Ramos (cell line): ENCODE data around the gene PAPSS1.

Experiments used
- in situ Hi-C: fragments of 300-500 bp; cut with MboI; formaldehyde crosslinking; loops from one replicate; pipeline ENCODE4 v1.14.3; 2022; ENCODE audit warnings: low sequenced_read_pairs; ENCODE audit not compliant: unreplicated experiment

Gene PAPSS1

DNA sequence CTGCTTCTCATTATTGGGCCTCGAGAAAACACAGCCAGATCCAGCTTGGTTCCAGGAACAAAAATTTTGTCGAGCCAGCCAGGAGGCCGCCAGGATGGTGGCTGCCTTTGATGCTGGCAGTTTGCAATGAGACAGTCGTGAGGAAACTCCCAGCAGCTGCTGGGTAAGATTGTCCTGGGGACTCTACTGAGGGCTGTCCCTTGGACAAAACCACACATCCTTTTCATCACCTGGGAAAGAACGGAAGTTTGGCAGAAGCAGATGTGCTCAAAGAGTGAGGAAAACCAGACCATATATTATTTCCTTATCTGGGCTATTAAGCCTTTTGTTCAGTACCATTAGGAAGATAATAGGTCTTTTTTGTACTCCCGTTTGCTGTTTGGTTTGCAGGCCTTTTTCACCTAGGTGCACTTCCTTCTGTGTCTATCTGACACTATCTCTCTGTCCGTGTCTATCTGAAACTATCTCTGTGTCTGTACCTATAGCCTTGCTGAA, 13.4 kb upstream of the PAPSS1 start:
- in situ Hi-C loops: loop anchor here (25.0 kb wide), 1 partner anchor 696 kb away; the partner anchor contains the start of gene DKK2

DNA sequence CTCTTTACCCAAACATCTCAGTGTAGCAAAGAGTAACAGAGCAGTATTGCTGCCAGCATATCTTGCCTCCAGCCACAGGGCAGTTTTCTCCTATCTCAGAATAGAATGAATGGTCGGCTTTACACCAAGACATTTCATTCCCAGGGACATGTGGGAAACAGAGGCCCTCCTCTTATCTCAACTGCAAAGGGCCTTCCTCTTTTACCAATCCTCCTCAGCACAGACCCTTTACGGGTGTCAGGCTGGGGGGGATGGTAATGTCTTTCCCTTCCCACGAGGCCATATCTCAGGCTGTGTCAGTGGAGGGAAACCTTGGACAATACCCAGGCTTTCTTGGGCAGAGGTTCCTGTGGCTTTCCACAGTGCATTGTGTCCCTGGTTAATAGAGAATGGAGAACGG, 9.0 kb upstream of the PAPSS1 start:
- in situ Hi-C loops: loop anchor here (25.0 kb wide), 1 partner anchor 692 kb away; the partner anchor contains the start of gene DKK2

DNA sequence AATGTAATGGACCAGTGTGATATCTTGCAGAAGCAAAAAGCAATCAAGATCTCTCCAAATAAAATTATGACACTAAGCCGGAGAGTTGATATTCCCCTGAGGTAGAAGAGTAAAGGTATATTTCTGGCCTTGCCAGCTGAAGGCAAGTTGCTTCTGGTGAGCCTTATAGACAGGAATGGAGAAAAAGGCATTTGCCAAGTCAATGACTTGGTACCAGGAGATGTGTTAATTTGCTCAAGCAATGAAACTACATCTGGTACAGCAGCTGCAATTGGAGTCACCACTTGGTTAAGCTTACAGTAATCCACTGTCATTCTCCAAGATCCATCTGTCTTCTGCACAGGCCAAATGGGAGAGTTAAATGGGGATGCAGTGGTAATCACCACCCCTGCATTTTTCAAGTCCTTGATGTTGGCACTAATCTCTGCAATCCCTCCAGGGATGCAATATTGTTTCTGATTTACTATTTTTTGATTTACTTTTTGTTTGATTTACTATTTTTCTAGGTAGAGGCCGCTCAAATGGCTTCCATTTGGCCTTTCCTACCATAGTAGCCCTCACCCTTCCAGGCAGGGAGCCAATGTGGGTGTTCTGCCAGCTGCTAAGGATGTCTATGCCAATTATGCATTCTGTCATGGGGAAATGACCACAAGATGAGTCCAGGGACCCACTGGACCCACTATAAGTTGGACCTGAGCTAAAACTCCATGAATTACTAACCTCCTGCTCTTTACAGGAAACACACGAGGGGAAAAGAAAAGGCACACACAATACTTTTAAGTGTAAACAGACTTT, 6.3 kb upstream of the PAPSS1 start:
- in situ Hi-C loops: loop anchor here (25.0 kb wide), 1 partner anchor 689 kb away; the partner anchor contains the start of gene DKK2

DNA sequence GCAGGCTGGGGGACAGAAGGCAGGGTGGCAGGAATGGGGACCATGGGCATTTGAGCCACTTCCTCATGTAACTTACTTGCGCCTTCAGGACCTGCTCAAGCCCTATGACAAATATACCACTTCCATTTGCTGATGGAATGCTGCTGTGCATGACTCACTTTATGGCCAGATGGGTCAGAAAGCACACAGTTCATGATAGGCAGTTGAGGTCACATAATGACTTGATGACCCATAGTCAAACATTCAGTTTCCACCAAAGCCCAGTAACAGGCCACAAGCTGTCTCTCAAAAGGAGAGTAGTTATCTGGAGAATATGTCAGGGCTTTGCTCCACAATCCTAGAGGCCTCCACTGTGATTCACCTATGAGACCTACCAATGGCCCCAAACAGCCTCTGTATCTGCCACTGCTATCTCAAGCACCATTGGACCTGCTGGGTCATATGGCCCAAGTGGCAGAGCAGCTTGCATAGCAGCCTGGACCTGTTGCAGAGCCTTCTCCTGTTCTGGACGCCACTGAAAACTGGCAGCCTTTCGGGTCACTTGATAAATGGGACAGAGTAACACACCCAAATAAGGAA, 5.3 kb upstream of the PAPSS1 start:
- in situ Hi-C loops: loop anchor here (25.0 kb wide), 1 partner anchor 688 kb away; the partner anchor contains the start of gene DKK2

DNA sequence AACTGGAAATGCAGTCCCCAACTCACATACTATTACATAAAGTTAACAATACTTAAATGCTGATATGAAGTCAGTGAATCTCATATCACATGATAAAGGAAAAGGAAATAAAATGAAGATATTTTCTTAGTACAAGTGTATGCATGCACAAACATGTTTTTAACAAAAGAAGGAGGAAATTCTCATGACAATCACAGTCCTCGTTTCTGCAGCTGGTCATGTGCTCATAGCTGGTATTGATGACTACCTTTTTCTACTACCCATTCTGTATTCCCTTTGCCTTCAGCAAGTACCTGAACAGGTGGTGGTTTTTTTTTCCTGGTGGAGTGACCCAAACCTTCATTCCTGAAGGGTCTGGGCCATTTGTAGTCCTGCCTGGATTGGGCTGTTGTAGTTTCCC, 3.3 kb upstream of the PAPSS1 start:
- in situ Hi-C loops: loop anchor here (25.0 kb wide), 1 partner anchor 439 kb away; the partner anchor contains the start of gene LEF1

DNA sequence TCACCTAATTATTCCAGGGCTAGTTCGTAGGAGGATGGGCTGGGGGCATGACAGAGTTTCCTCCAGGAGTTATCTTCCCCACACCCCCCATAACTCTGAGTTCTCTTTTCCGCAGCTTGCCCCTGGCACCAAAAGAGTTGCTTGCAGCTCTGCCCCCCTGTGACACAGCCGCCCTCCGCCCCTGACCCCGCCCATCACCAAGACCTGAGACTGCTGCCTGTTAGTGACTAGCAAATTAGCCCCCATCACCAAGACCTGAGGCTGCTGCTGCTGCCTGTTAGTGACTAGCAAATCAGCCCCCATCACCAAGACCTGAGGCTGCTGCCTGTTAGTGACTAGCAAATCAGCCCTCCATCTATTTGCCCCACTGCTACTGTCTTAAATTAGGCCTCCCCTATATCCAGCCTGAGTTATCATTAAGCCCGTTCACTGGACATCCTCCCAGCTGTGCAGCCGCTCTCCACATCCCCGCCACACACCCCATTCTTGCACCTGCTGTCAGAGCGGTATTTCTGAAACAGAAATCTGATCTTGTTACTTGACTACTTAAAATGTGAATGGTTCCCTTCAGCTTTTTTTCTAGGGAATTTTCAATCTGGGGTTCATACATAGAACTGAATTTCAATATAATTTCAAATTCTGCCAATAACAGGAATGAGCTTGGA, 1.5 kb upstream of the PAPSS1 start:
- in situ Hi-C loops: loop anchor here (25.0 kb wide), 1 partner anchor 441 kb away; the partner anchor contains the start of gene LEF1

- in situ Hi-C loops: loop anchor here (25.0 kb wide), 1 partner anchor 443 kb away; the partner anchor contains the start of gene LEF1
These were observed 670 bp downstream of the PAPSS1 start for GRCh38 chr4:107719207-107719921.

DNA sequence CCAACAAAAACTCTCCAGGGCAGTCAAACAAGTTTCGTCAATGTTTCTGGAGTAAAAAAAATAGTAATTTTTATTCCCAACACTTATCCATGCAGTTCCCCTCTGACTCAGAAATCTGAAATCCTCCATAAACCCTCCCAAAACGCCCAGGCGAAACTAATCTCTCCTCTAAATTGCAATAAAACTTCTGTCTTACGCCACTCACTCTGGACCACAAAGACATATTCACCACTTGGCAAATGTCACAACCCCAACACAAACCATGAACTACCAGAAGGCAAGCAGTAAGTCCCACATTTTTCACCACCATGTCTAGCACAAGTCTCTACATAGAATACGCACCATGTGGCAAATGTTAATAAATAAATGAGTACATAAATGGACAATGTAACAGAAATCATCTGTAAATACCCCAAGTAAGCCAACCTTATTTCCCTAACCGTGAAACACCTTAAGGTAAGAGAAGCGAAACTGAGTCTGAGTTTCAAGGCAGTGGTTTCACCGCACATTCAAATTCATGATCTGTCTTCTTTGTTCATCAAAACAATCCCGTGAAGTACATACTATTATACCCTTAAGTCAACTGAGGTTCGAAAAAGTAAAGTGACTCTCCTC, 1.6 kb downstream of the PAPSS1 start:
- in situ Hi-C loops: loop anchor here (25.0 kb wide), 1 partner anchor 444 kb away; the partner anchor contains the start of gene LEF1

GRCh38 chr4:107714256-107714655, 5.8 kb downstream of the PAPSS1 start:
- in situ Hi-C loops: loop anchor here (25.0 kb wide), 1 partner anchor 448 kb away; the partner anchor contains the start of gene LEF1

- in situ Hi-C loops: loop anchor here (25.0 kb wide), 1 partner anchor 450 kb away; the partner anchor contains the start of gene LEF1
These were observed 7.8 kb downstream of the PAPSS1 start for GRCh38 chr4:107712236-107712635.

GRCh38 chr4:107711831-107712230, 8.2 kb downstream of the PAPSS1 start:
- in situ Hi-C loops: loop anchor here (25.0 kb wide), 1 partner anchor 450 kb away; the partner anchor contains the start of gene LEF1

DNA sequence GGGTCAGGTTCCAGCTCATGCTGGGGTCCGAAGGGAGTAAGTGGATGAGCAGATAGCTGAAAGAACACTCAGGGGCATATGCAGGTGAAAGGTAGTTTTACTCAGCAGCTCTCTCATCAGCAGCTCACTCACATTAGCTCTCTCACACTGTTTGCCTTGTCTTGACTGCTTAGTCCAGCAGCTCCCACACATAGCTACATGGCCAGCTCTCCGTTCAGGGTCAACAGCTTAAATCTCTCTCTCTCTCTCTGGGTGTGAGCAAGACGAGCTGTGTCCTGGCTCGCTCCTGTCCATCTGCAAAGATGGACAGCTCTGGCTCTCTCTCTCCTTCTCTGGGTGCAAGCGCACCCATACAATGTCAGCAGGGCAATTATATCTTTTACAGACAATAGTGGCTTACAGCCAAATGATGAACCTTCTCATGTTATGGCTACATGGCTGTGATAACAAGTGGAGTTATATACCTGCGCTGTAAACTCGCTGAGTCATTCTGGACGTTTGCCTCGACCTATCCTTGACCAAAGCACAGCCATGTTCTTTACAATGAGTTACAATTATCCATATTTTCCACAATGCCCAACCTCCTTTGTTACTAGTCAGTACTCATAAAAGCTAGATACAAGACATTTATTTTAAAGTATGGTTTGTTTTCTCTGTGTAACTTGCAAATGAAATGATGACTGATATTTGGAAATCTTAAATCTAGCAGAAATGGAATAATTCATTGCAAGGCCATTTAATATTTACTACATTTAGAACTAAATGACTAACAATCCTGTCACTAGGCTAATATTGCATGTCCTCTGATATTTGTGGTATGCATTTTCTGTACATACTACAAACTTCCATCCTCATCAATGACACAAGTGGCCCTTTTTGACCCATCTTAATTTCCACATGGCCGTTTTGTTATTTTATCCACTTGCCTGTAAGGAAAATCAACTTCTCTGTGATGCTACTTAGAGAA, 9.3 kb downstream of the PAPSS1 start:
- in situ Hi-C loops: loop anchor here (25.0 kb wide), 1 partner anchor 452 kb away; the partner anchor contains the start of gene LEF1

DNA sequence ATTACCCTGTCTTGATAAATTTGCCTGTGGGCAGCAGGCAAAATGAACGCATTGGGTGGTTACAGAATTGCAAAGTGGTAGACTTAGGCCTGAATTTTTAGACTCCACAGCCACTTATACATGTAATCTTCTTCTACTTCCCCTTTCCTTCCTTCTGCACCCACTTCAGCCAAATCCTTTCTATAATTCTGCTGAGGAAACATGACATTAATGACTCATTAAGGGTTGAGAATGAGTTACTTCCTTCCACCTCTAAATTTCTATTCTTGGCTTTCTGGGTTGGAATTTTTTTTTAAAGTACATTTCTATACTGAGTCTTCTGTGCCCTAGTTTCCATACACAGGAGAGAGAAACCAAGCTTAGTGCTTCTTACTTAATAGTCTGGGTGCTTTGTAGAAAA, 10.1 kb downstream of the PAPSS1 start:
- in situ Hi-C loops: loop anchor here (25.0 kb wide), 1 partner anchor 452 kb away; the partner anchor contains the start of gene LEF1

DNA sequence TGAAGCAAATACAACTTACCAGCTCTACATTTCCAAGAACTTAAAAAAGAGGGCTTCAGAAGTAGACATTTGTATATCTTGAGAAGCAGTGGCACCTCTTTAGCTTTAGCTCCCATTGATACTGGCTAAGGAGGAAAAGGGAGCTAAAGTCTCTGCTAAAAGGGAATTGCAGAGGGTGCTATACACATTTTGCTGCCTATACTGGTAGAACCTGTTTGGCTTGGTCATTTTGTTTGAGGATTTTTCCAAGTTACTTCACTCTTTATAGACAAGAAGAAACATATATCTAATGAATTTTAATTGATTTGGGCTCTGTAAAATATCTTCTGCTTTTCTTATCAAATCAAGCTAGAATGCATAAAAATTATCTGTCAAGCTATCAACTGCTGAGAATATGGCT, 11.8 kb downstream of the PAPSS1 start:
- in situ Hi-C loops: loop anchor here (25.0 kb wide), 1 partner anchor 454 kb away; the partner anchor contains the start of gene LEF1

- in situ Hi-C loops: loop anchor here (25.0 kb wide), 1 partner anchor 456 kb away; the partner anchor contains the start of gene LEF1
These were observed 14.1 kb downstream of the PAPSS1 start for GRCh38 chr4:107705742-107706556.

DNA sequence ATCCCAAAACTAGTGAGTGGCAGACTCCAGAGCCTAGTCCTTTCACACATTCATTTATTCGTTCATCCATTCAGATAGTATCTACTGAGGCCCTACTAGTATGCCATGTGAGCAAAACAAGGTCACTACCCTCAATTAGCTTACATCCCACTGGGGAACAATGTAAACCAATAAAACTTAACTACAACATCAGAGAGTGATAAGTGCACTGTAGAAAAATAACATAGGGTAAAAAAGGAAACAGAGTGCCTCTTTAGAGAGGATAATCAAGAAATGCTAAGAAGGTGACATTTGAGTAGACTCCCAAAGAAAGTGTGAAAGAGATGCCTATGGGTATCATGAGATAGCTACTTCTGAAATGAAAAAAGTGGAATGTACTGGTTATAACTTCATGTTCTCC, 18.5 kb downstream of the PAPSS1 start:
- in situ Hi-C loops: loop anchor here (25.0 kb wide), 1 partner anchor 461 kb away; the partner anchor contains the start of gene LEF1
